Frontal cortex (tissue), 4 donors: ENCODE results near the gene KRT10. TPM values are rescaled to one million over a fixed set of nuclear protein-coding genes. Genes with fewer than 3 reads are reported as not detected.
"Not testable (repeated sequence)": the region's sequence is repeated elsewhere in the genome, so short reads cannot be mapped to it uniquely, and the experiment has no call there.

ENCODE experiments used
- DNase-seq, 2 donors: peaks; one replicate each; pipeline ENCODE4 v3.0.0; 2012; ENCODE audit warnings: low spot score in 2 of 2
- FAIRE-seq: peaks from 2 replicates; lab custom pipeline; 2012; peaks lifted over from hg19 to GRCh38; lab: Jason Lieb, UNC
- total RNA-seq: library from RNA; depleted of rRNA; stranded (reverse); fragments of >200 nt; gene quantifications from one replicate; pipeline ENCODE4 v1.2.3, GENCODE V29; 2014
- donor health status: control.
- donor health status: control.
- donor health status: control.

The KRT10 gene
- total RNA-seq, result 2.4 TPM

- DNase-seq (no peak), FAIRE-seq (no peak)
These were observed at the start of gene KRT10 for GRCh38 chr17:40822132-40822812. Gene KRT10, minus strand, starts transcription at chr17:40822614. Its CDS starts 29 bp downstream, at chr17:40822585.

- no peak for DNase-seq
- no peak for FAIRE-seq
These were observed 48.9 kb upstream of the KRT10 start for GRCh38 chr17:40871316-40871715.

- FAIRE-seq (no peak), DNase-seq (no peak)
These were observed 47.7 kb upstream of the KRT10 start for GRCh38 chr17:40870136-40870535.

- no peak for FAIRE-seq
These were observed 44.4 kb upstream of the KRT10 start, which contains the start of gene KRT12 for GRCh38 chr17:40866838-40867237. Gene KRT12, minus strand, starts transcription at chr17:40867223. Its CDS starts 37 bp downstream, at chr17:40867186.

GRCh38 chr17:40864661-40865390 is 42.4 kb upstream of the KRT10 start:
- DNase-seq (no peak), FAIRE-seq (no peak)

More at GRCh38 chr17:40866838-40867237, 44.4 kb upstream of the KRT10 start, which contains the start of gene KRT12:
- DNase-seq, result no peak

- no peak for FAIRE-seq
- DNase-seq, result no peak
These were observed 40.7 kb upstream of the KRT10 start for GRCh38 chr17:40862985-40863733.

GRCh38 chr17:40859536-40859935 is 37.1 kb upstream of the KRT10 start:
- DNase-seq, result no peak
- no peak for FAIRE-seq

- DNase-seq, FAIRE-seq: not testable (repeated sequence)
These were observed 36.3 kb upstream of the KRT10 start for GRCh38 chr17:40858667-40859066.

GRCh38 chr17:40857535-40857934 is 35.1 kb upstream of the KRT10 start:
- FAIRE-seq (no peak), DNase-seq (no peak)

- FAIRE-seq, result no peak
- no peak for DNase-seq
These were observed 31.9 kb upstream of the KRT10 start for GRCh38 chr17:40854175-40854814.

GRCh38 chr17:40852364-40852763 is 29.9 kb upstream of the KRT10 start:
- DNase-seq (no peak), FAIRE-seq (no peak)

- DNase-seq (no peak), FAIRE-seq (no peak)
These were observed 28.0 kb upstream of the KRT10 start for GRCh38 chr17:40850293-40850972.

GRCh38 chr17:40849723-40850122 is 27.3 kb upstream of the KRT10 start:
- DNase-seq, result no peak
- no peak for FAIRE-seq

GRCh38 chr17:40848583-40849235 is 26.3 kb upstream of the KRT10 start:
- FAIRE-seq (no peak), DNase-seq (no peak)

- FAIRE-seq, result no peak
These were observed 24.2 kb upstream of the KRT10 start for GRCh38 chr17:40846515-40847144.

GRCh38 chr17:40844671-40845107 is 22.3 kb upstream of the KRT10 start:
- FAIRE-seq, result no peak
- no peak for DNase-seq

More at GRCh38 chr17:40846515-40847144, 24.2 kb upstream of the KRT10 start:
- DNase-seq, result no peak

- no peak for DNase-seq
- FAIRE-seq, result no peak
These were observed 20.8 kb upstream of the KRT10 start for GRCh38 chr17:40843242-40843641.

GRCh38 chr17:40841246-40841645 is 18.8 kb upstream of the KRT10 start:
- FAIRE-seq, result no peak
- DNase-seq, result no peak
